Renal cortical epithelial cell (primary cell): ENCODE measurements around the gene XPOT. TPM values are rescaled to one million over a fixed set of nuclear protein-coding genes. Genes with fewer than 3 reads are reported as not detected.

Experiments
- DNase-seq: peaks from one replicate; pipeline ENCODE4 v3.0.0-alpha.2; 2011; ENCODE audit warnings: low read depth
- total RNA-seq: library from RNA; depleted of rRNA; stranded (reverse); fragments of >200 nt; gene quantifications from 2 replicates; pipeline ENCODE4 v1.2.3, GENCODE V29; 2014

The XPOT gene
- total RNA-seq, 1 donor from 2014 or later, result 72.0 TPM

- no peak for DNase-seq
Measured at GRCh38 chr12:64469455-64470142, 65.4 kb downstream of the XPOT start.

- no peak for DNase-seq
Measured at GRCh38 chr12:64470495-64470894, 66.3 kb downstream of the XPOT start.

DNA sequence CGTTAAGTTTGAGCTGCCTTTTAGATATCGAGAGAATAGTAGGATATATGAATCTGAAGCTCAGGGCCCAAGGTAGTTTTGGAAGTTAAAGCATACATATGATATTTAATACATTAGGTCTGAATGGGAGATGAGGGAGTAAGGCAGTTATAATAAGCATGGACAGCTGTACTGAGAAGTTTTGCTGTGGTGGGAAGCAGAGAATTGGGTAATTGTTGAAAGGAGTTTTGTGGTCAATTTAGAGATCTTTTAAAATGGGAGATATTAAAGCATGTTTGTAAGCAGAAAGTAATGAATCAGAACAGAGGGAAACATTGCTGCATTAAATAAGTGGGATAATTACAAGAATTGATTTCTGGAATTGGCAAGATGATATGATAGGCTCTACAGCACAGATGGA lies 69.0 kb downstream of the XPOT start:
- DNase-seq, result no peak

DNA sequence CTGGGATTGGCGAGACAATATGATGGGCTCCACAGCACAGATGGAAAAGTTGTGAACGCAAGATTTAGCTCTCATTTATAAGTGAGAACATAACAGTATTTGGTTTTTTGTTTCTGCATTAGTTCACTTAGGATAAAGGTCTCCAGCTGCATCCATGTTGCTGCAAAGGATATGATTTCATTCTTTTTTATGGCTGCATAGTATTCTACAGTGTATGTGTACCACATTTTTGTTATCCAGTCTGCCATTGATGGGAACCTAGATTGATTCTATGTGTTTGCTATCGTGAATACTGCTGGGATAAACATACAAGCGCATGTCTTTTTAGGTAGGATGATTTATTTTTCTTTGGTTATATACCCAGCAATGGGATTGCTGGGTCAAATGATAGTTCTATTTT lies 71.3 kb downstream of the XPOT start:
- DNase-seq, result no peak

- DNase-seq, result no peak
Measured at GRCh38 chr12:64476844-64477243, 72.7 kb downstream of the XPOT start.

- no peak for DNase-seq
Measured at GRCh38 chr12:64478661-64479060, 74.5 kb downstream of the XPOT start.

- DNase-seq, result no peak
Measured at GRCh38 chr12:64480148-64480547, 76.0 kb downstream of the XPOT start.

DNA sequence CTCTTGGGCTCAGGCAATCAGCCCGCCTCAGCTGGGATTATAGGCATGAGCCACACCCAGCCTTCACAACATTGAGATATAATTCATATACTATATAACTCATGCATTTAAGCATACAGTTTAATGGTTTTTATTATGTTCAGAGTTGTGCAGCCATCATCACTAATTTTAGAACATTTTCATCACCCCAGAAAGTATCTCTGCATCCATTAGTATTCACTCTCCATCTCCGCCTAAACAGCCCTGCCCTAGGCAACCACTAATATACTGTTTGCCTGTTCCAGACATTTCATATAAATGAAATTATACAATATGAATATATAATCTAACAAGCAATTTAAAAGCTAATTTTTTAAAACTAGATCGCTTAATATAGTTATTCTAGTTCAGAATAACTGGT lies 82.5 kb downstream of the XPOT start:
- DNase-seq, result no peak

DNA sequence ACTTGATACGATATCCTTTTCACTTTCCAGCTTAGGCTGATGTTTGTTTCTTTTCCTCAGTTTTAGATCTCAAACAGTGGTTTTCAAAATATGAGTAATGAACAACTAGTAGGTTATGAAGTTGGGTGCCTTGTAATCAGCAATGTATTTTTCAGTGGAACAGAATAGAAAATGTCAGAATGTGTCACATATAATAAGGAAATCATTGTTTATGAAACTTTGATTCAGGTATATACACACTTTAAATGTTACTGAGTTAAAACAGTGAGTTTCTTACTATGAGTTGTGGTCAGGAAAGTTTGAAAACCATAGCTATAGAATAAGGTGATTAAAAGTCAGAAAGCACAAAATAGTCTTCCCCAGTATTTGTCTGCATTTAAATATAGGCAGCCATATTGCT lies 87.5 kb downstream of the XPOT start:
- no peak for DNase-seq

DNA sequence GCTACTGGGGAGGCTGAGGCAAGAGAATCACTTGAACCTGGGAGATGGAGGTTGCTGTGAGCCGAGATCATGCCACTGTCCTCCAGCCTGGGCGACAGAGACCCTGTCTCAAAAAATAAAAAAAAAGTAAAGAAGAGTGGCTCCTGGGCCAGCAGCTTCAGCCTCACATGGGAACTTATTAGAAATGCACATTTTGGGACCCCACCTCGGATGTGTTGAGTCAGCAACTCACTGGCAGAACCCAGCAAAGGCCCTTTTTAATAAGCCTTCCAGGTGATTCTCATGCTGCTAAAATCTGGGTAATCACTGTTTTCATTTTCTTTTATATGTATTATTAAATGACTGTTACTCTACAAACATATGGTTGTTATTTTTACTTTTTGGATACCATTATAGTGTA lies 89.3 kb downstream of the XPOT start:
- no peak for DNase-seq

- no peak for DNase-seq
Measured at GRCh38 chr12:64494998-64495729, 91.0 kb downstream of the XPOT start.

GRCh38 chr12:64496839-64497400 lies 92.7 kb downstream of the XPOT start:
- DNase-seq, result no peak

DNA sequence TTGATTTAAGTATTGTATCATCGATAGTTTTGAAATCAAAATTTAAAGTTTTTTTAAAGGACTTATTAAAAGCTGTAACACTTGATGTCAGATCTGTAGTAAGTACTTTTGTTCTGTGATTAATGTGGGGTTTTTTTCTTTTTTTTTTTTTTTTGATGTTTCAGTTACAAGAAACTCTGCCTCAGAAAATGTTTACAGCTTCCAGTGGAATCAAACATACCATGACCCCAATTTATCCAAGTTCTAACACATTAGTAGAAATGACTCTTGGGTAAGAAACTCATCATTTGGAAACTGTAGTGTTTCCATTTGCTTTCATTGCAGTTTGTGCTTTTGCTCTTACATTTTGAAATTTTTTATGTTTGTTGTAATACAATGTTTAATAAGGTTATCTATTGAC lies 93.3 kb downstream of the XPOT start:
- no peak for DNase-seq

DNA sequence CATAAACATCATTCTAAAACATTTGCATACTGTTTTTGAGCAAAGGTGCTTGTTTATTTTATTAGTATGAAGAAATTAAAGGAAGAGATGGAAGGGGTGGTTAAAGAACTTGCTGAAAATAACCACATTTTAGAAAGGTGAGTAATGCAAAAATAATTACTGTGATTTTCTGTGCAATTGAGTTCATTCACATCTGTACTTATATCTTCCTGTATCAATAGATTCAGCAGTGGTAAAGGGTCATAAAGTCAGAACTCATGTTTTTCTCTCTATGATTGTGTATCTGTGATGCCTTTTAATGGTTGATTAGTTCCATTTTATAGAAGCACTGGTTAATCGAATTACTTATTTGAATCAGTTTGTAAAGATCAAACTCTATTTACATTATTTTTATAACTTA lies 93.7 kb downstream of the XPOT start:
- no peak for DNase-seq

GRCh38 chr12:64500394-64500793 lies 96.2 kb downstream of the XPOT start:
- DNase-seq, result no peak

Other genes starting within 250 kb of the XPOT start
- gene KICS2, start 182.1 kb upstream of the XPOT start, total RNA-seq, result 6.6 and 7.1 TPM in 2 replicates
- 2.6 and 3.1 TPM in 2 replicates for gene C12orf56, start 13.6 kb upstream of the XPOT start, total RNA-seq
- 37.3 and 42.3 TPM in 2 replicates for gene TBK1, start 47.7 kb downstream of the XPOT start, total RNA-seq
- 16.0 and 29.7 TPM in 2 replicates for gene RASSF3, start 206.1 kb downstream of the XPOT start, total RNA-seq